NCI-H748 (cell line): ENCODE data around the gene CTAGE4.
"Not testable (repeated sequence)": the region's sequence is repeated elsewhere in the genome, so short reads cannot be mapped to it uniquely, and the experiment has no call there.

ENCODE experiments used
- DNase-seq: peaks from one replicate; lab custom pipeline; 2025; ENCODE audit not compliant: unreplicated experiment; lab: John Stamatoyannopoulos, UW

CTAGE4 gene

GRCh38 chr7:144183166-144183565 lies at the start of gene CTAGE4:
CTAGE4 (plus strand) TSS chr7:144183466; CDS start chr7:144183504, 38 bp downstream.
- not testable (repeated sequence) for DNase-seq

GRCh38 chr7:144134116-144134515 lies 49.1 kb upstream of the CTAGE4 start:
- no peak for DNase-seq

- no peak for DNase-seq
Measured at GRCh38 chr7:144137501-144137900, 45.8 kb upstream of the CTAGE4 start.

GRCh38 chr7:144142187-144142586 lies 41.1 kb upstream of the CTAGE4 start:
- no peak for DNase-seq

GRCh38 chr7:144144426-144144825 lies 38.8 kb upstream of the CTAGE4 start:
- DNase-seq = no peak

- DNase-seq = no peak
Measured at GRCh38 chr7:144148224-144148827, 34.9 kb upstream of the CTAGE4 start.

GRCh38 chr7:144158861-144159260 lies 24.4 kb upstream of the CTAGE4 start:
- no peak for DNase-seq

GRCh38 chr7:144164784-144165183 lies 18.5 kb upstream of the CTAGE4 start:
- DNase-seq = no peak

- not testable (repeated sequence) for DNase-seq
Measured at GRCh38 chr7:144171594-144172350, 11.5 kb upstream of the CTAGE4 start.

- DNase-seq = no peak
Measured at GRCh38 chr7:144174613-144175012, 8.7 kb upstream of the CTAGE4 start.

- peak; percentile 10 for DNase-seq
Measured at GRCh38 chr7:144178380-144179164, 4.7 kb upstream of the CTAGE4 start.

GRCh38 chr7:144179165-144179479 lies 4.1 kb upstream of the CTAGE4 start:
- not testable (repeated sequence) for DNase-seq

- DNase-seq = not testable (repeated sequence)
Measured at GRCh38 chr7:144187848-144188247, 4.6 kb downstream of the CTAGE4 start.

GRCh38 chr7:144188578-144189171 lies 5.4 kb downstream of the CTAGE4 start:
- not testable (repeated sequence) for DNase-seq

GRCh38 chr7:144193782-144194181 lies 10.5 kb downstream of the CTAGE4 start:
- DNase-seq = not testable (repeated sequence)

- not testable (repeated sequence) for DNase-seq
Measured at GRCh38 chr7:144194453-144194852, 11.2 kb downstream of the CTAGE4 start.

GRCh38 chr7:144195212-144195872 lies 12.1 kb downstream of the CTAGE4 start, which contains the start of gene ARHGEF35:
ARHGEF35 (minus strand) TSS chr7:144195833; CDS start chr7:144188383, 7,450 bp downstream.
- not testable (repeated sequence) for DNase-seq

GRCh38 chr7:144198934-144199333 lies 15.7 kb downstream of the CTAGE4 start:
- DNase-seq = not testable (repeated sequence)

GRCh38 chr7:144201978-144202377 lies 18.7 kb downstream of the CTAGE4 start:
- not testable (repeated sequence) for DNase-seq

- not testable (repeated sequence) for DNase-seq
Measured at GRCh38 chr7:144203086-144203485, 19.8 kb downstream of the CTAGE4 start.

- DNase-seq = not testable (repeated sequence)
Measured at GRCh38 chr7:144205306-144205705, 22.0 kb downstream of the CTAGE4 start.
